GM06990 (cell line): ENCODE measurements around the gene ANKMY1.

ENCODE experiments used
- DNase-seq: peaks from one replicate; pipeline ENCODE4 v3.0.0-alpha.2; 2011; ENCODE audit not compliant: insufficient read length; ENCODE audit errors: extremely low read depth
- H3K27me3 ChIP-seq: replicated peaks from 2 replicates; pipeline ENCODE4 v1.6.0; 2011; ENCODE audit warnings: low read length; ENCODE audit not compliant: control insufficient read depth, insufficient read depth
- H3K36me3 ChIP-seq: 2 replicates; pipeline ENCODE4 v1.5.1; 2011; ENCODE audit warnings: low read length; ENCODE audit not compliant: control insufficient read depth, insufficient read depth
- H3K4me3 ChIP-seq: replicated peaks from 2 replicates; pipeline ENCODE4 v1.5.1; 2011; ENCODE audit warnings: low read depth, mild to moderate bottlenecking, control low read depth, low read length
- CTCF ChIP-seq: IDR thresholded peaks from 2 replicates; pipeline ENCODE4 v1.5.1; 2011; ENCODE audit warnings: low read length, control low read depth, mild to moderate bottlenecking, inconsistent platforms; ENCODE audit not compliant: insufficient read depth, poor library complexity, severe bottlenecking

Gene ANKMY1

GRCh38 chr2:240455272-240455646, 102.5 kb downstream of the ANKMY1 start:
- Histone ChIP-seq H3K27me3 (peaks cover 2% of the 10 kb centered on the region; the same call in 1 of the 2 replicates), H3K4me3 (no peak overlapping the region), H3K36me3 (no peaks in the 10 kb centered on the region)
- TF ChIP-seq CTCF: no peak
- no peak for DNase-seq

GRCh38 chr2:240454106-240454901, 103.5 kb downstream of the ANKMY1 start:
- Histone ChIP-seq H3K36me3 (no peaks in the 10 kb centered on the region), H3K4me3 (no peak overlapping the region), H3K27me3 (peaks cover 2% of the 10 kb centered on the region; the same call in 1 of the 2 replicates)
- TF ChIP-seq CTCF: no peak
- DNase-seq: no peak

GRCh38 chr2:240453461-240454105, 104.2 kb downstream of the ANKMY1 start:
- no peak for TF ChIP-seq CTCF
- DNase-seq: no peak
- H3K36me3 ChIP-seq: no peaks in the 10 kb centered on the region
- no peak overlapping the region for H3K4me3 ChIP-seq
- H3K27me3 ChIP-seq: peaks cover 2% of the 10 kb centered on the region

- H3K27me3 ChIP-seq: peaks cover 4% of the 10 kb centered on the region
- no peaks in the 10 kb centered on the region for H3K36me3 ChIP-seq
- TF ChIP-seq CTCF: no peak
- no peak overlapping the region; the same call in 1 of the 2 replicates for H3K4me3 ChIP-seq
- no peak for DNase-seq
Measured at GRCh38 chr2:240452462-240453256, 105.1 kb downstream of the ANKMY1 start.

GRCh38 chr2:240451791-240452461, 105.9 kb downstream of the ANKMY1 start:
- DNase-seq: no peak
- H3K4me3 ChIP-seq: no peak overlapping the region
- peaks cover 4% of the 10 kb centered on the region for H3K27me3 ChIP-seq
- no peaks in the 10 kb centered on the region for H3K36me3 ChIP-seq
- TF ChIP-seq CTCF: no peak
